Esophagus (tissue), 2 donors: ENCODE measurements around the gene NCOA4. TPM values are rescaled to one million over a fixed set of nuclear protein-coding genes. Genes with fewer than 3 reads are reported as not detected.
"Not testable (repeated sequence)": the region's sequence is repeated elsewhere in the genome, so short reads cannot be mapped to it uniquely, and the experiment has no call there.

Experiments
- H3K27ac ChIP-seq, 2 donors: one replicate each; pipeline ENCODE4 v1.5.1; 2013; ENCODE audit warnings: low read depth in 2 of 2, mild to moderate bottlenecking in 2 of 2, inconsistent platforms in 1 of 2, low read length in 1 of 2, moderate library complexity in 1 of 2
- H3K27me3 ChIP-seq, 2 donors: one replicate each; pipeline ENCODE4 v1.6.1; 2013; ENCODE audit warnings: low read length in 2 of 2, control low read depth in 1 of 2, mild to moderate bottlenecking in 1 of 2; ENCODE audit not compliant: insufficient read depth in 2 of 2, control insufficient read depth in 1 of 2
- H3K36me3 ChIP-seq, 2 donors: one replicate each; pipeline ENCODE4 v1.6.1; 2013; ENCODE audit warnings: low read length in 1 of 2; ENCODE audit not compliant: control insufficient read depth in 2 of 2, insufficient read depth in 2 of 2
- H3K4me1 ChIP-seq, 2 donors: one replicate each; pipeline ENCODE4 v1.6.1; 2013; ENCODE audit warnings: low read length in 1 of 2; ENCODE audit not compliant: control insufficient read depth in 2 of 2, insufficient read depth in 2 of 2
- H3K4me3 ChIP-seq, 2 donors: one replicate each; pipeline ENCODE4 v1.5.1; 2013; ENCODE audit warnings: low read length in 2 of 2, mild to moderate bottlenecking in 2 of 2, low read depth in 1 of 2, moderate library complexity in 1 of 2
- H3K9me3 ChIP-seq, 2 donors: one replicate each; pipeline ENCODE4 v1.6.1; 2013; ENCODE audit warnings: mild to moderate bottlenecking in 2 of 2, low read depth in 1 of 2, low read length in 1 of 2, moderate library complexity in 1 of 2; ENCODE audit not compliant: control insufficient read depth in 2 of 2, insufficient read depth in 1 of 2
- WGBS, 2 donors: extraction: QIAGEN DNeasy Blood & Tissue Kit; methylation state at CpG; one replicate each; pipeline ENCODE4 v1.1.7; 2013; 5-methylcytosine and 5-hydroxymethylcytosine counted together
- polyA plus RNA-seq, 2 donors: library from polyadenylated mRNA; stranded (reverse); fragments of 200-250 nt; gene quantifications; one replicate each; pipeline ENCODE4 v1.2.3, GENCODE V29; 2013
- donor health status: healthy with polysubstance abuse.
- donor health status: Bipolar disorder and iron deficiency.

Gene NCOA4
- polyA plus RNA-seq, 2 donors: 34.7 to 64.7 TPM

DNA sequence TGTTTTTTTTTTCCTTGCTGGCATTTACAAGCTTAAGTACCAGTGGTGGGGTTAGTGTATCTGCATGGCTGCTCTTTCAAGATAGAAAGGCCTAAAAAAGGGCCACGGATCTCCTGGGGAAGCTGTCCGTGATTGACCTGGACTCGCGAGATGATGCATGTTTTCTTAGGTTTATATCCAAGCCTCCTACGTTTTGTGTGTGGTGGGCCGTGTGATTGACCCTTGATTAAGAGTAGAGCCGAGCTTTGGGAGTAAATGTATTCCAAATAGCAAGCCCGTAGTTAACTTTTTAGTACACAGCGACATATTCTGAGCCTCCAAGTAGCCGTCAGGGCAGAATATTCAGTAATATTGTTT lies 57.6 kb downstream of the NCOA4 start:
- WGBS, 2 donors: 0 to 1% methylated on average over 10 of the region's 10 CpGs

DNA sequence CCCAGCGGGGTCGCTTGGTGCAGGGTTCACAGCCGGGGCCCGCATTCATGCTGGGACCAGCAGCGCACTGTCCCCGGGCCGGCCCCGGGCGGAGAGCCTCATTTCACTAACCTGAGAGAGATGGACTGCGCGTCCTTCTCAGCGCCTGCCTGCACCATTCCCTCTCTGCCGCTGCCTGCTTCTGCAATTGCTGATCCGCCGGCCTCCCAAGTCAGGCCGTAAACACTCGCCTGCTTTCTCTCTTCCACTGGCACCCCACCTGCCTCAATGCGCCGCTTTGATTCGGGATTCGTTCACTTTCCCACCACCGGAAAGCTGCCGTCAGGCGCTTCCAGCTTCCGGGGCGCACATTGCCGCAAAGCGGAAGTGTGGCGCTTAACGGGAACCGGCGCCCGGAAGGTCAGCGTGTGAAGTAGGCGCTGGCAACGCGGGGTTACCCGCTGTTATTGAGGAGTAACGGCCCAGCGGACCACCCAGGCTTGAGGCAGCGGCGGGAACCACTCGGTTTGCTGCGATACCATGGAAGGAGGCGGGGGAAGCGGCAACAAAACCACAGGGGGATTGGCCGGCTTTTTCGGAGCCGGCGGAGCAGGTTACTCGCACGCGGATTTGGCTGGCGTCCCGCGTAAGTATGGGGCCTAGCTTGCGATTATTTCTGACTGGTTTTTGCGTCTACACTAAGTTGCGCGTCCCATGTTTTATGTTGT lies 58.2 kb downstream of the NCOA4 start, which contains the start of gene TIMM23:
Gene TIMM23 (plus strand): TSS at position 384 of the 707 bp plus-strand sequence. CDS start 136 bp downstream, at position 520.
- peak within 1 kb of the TSS; percentile 47 to 78 for H3K27ac ChIP-seq
- not testable (repeated sequence) for H3K4me1 ChIP-seq, H3K9me3 ChIP-seq, H3K36me3 ChIP-seq, H3K27me3 ChIP-seq
- peak within 1 kb of the TSS; percentile 74 to 82 for H3K4me3 ChIP-seq
- WGBS, 2 donors: 0 to 1% methylated on average over 54 to 60 of the region's 60 CpGs

More for the DNA sequence above, 57.6 kb downstream of the NCOA4 start:
- not testable (repeated sequence) for H3K36me3 ChIP-seq, H3K9me3 ChIP-seq, H3K27me3 ChIP-seq, H3K27ac ChIP-seq, H3K4me1 ChIP-seq
- H3K4me3 ChIP-seq: peak overlapping the region; percentile 74 to 82

DNA sequence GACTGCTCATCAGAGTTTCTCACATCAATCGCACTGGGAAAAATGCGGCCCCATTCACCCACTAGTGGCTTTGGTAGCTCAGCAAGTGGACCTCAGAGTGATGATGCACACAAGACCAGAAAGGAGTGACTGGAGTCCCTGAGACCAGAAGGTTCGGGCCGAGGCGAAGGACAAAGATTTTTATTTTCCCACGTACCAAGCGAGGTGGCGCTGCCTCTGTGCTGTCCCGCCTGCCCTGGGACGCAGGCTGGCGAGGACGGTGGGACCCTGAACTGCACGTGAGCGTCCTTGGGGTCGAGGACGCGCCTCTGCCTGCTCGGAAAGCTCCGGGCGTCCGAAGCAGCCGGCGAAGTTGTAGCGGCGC lies 58.7 kb downstream of the NCOA4 start:
- H3K36me3 ChIP-seq, H3K27ac ChIP-seq, H3K9me3 ChIP-seq, H3K27me3 ChIP-seq, H3K4me1 ChIP-seq: not testable (repeated sequence)
- peak overlapping the region; percentile 74 to 82 for H3K4me3 ChIP-seq
- 0% methylated on average over 23 to 25 of the region's 25 CpGs for WGBS, 2 donors

DNA sequence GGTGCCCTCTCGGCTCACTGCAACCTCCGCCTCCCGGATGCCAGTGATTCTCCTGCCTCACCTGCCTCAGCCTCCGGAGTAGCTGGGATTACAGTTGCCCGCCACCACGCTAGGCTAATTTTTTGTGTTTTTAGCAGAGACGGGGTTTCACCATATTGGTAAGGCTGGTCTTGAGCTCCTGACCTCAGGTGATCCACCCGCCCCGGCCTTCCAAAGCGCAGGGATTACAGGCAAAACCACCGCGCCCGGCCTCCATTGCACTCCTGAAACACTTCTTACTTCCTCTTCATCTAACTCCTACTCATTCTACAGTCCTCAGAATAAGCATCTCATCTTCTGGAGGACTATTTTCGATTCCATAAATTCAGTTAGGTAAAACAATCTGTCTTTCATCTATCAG lies 59.4 kb downstream of the NCOA4 start:
- H3K4me1 ChIP-seq, H3K27me3 ChIP-seq, H3K27ac ChIP-seq, H3K36me3 ChIP-seq, H3K9me3 ChIP-seq: not testable (repeated sequence)
- WGBS, 2 donors: 35 to 45% methylated on average over 14 of the region's 14 CpGs
- peak overlapping the region in 1 of 2 donors; percentile 82 for H3K4me3 ChIP-seq

DNA sequence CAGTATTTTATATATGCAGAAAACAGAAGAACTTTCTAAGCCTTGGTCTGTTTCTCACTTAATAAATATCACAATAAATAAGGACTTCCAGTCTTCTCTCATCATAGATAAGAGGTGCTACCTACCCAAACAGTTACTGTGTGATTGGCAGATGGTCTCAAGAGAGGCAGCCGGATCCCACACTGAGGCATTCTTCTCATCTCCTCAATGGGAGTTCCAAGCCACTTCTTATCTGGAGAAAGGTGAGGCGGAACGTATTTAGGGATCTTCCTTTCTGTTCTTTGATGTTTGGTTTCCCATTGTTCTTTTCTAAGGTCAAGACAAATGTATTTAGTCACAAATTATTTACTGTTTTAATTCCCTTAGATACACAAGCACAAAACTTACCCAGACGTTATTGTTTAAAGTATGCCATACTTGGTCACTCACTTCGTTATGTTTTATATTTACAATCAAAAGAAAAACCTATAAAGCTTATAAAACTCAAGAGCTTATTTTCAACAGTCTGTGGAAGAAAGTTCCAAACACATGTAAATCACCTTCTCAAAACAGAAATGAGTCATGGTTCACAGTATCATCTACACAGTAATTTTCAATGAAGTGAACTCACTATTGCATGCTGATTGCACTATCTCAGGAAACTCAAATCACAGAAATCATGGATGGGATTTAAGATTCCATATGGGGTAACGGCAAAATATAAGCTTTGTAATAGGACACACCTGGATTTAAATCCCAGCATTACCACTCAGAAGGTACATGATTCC lies 67.6 kb downstream of the NCOA4 start:
- not testable (repeated sequence) for H3K4me3 ChIP-seq, H3K27me3 ChIP-seq
- 81 to 84% methylated on average over 6 of the region's 6 CpGs for WGBS, 2 donors

DNA sequence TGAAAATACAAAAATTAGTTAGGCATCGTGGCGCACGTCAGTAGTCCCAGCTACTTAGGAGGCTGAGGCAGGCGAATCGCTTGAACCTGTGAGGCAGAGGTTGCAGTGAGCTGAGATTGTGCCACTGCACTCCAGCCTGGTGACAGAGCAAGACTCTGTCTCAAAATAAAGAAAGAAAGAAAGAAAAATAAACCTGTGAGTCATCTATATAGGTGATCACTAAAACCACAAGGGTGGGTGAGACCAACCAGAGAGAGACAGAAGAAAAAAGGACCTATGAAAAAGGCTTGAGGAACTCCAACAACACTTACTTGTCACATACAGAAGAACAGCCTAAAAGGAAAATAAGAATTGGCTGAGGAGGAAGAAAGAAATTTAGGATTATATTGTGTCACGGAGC lies 72.5 kb downstream of the NCOA4 start:
- not testable (repeated sequence) for H3K36me3 ChIP-seq, H3K27me3 ChIP-seq, H3K27ac ChIP-seq, H3K4me1 ChIP-seq, H3K4me3 ChIP-seq, H3K9me3 ChIP-seq
- 96 to 97% methylated on average over 6 of the region's 6 CpGs for WGBS, 2 donors

More for the DNA sequence above, 67.6 kb downstream of the NCOA4 start:
- H3K36me3 ChIP-seq, H3K4me1 ChIP-seq, H3K27ac ChIP-seq, H3K9me3 ChIP-seq: not testable (repeated sequence)

DNA sequence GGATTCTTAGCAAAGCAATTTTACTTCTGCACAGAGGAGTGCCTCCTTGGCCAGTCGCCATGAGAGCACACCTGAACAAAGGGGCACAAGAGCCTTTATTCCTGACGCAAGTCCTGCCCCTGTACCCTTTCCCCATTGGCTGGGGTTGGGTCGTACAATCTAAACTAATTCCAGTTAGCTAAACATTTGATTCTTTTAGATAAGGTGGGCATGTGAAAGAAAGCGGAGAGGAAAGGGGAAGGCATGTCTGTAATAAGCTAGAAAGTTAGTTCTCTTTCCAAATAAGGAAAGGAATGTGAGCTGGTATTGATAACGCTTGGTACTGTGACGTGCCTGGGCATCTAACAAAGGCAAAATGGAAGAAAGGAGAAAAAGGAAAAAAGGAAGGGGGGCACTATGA lies 73.8 kb downstream of the NCOA4 start:
- not testable (repeated sequence) for H3K4me3 ChIP-seq, H3K4me1 ChIP-seq, H3K27ac ChIP-seq, H3K27me3 ChIP-seq, H3K36me3 ChIP-seq, H3K9me3 ChIP-seq
- WGBS, 2 donors: 68 to 81% methylated on average over 3 to 5 of the region's 6 CpGs

Other genes with a start within 250 kb of the NCOA4 start
- gene AGAP4, start 183.1 kb downstream of the NCOA4 start, polyA plus RNA-seq: 10 to 100 TPM in 1 of 2 donors, 1 to 10 TPM in 1; 5.7 to 18.5 TPM
- gene TIMM23, start 58.1 kb downstream of the NCOA4 start, polyA plus RNA-seq: 10 to 100 TPM; 56.7 to 62.1 TPM
- under 1 TPM; 0.26 to 0.59 TPM for gene MSMB, start 15.6 kb upstream of the NCOA4 start, polyA plus RNA-seq